HEK293 (cell line): Measurements from ENCODE around the gene LKAAEAR1.
A peak's percentile ranks its signal among the peaks of the same experiment; 100 is the strongest.

Experiments
- CTCF ChIA-PET: fragments of 350-600 bp; formaldehyde crosslinking; extraction: SDS; loops from one replicate; lab custom pipeline; 2021; ENCODE audit warnings: antibody characterized with exemption; lab: Yijun Ruan, JAX
- POLR2A ChIA-PET: fragments of 300-600 bp; formaldehyde crosslinking; extraction: SDS; loops from one replicate; lab custom pipeline; 2020; ENCODE audit warnings: antibody characterized with exemption, inconsistent platforms; lab: Yijun Ruan, JAX
- H3K27ac ChIP-seq: fragments of 200-500 bp; sonication (Bioruptor generic); 2 replicates; pipeline ENCODE4 v1.5.1; 2014; ENCODE audit warnings: low read depth, low read length, control low read depth, inconsistent platforms; ENCODE audit errors: extremely low read depth
- H3K36me3 ChIP-seq, 2 experiments: fragments of 200-500 bp in 1 of 2; sonication (Bioruptor generic) in 1 of 2; 1 replicate in 1 of 2; 2 replicates in 1 of 2; pipeline ENCODE4 v1.5.1; 2014 to 2017; ENCODE audit warnings: inconsistent platforms in 2 of 2, low read length in 2 of 2; ENCODE audit not compliant: control insufficient read depth in 2 of 2, insufficient read depth in 1 of 2
- H3K4me1 ChIP-seq: fragments of 200-500 bp; sonication (Bioruptor generic); 2 replicates; pipeline ENCODE4 v1.5.1; 2014; ENCODE audit warnings: mild to moderate bottlenecking, low read length, inconsistent platforms; ENCODE audit not compliant: control insufficient read depth, insufficient read depth
- H3K4me3 ChIP-seq: 2 replicates; pipeline ENCODE4 v1.5.1; 2011; ENCODE audit warnings: low read depth, mild to moderate bottlenecking, control low read depth, low read length, moderate library complexity
- H3K9me3 ChIP-seq: fragments of 200-500 bp; sonication (Bioruptor generic); 2 replicates; pipeline ENCODE4 v1.5.1; 2014; ENCODE audit warnings: low read depth, low read length, inconsistent platforms; ENCODE audit not compliant: control insufficient read depth, insufficient read depth
- AEBP2 ChIP-seq: fragments of 450-650 bp; formaldehyde crosslinking; IDR thresholded peaks from 2 replicates; pipeline ENCODE4 v1.5.1; 2016; ENCODE audit warnings: missing biosample characterization, missing genetic modification characterization, borderline replicate concordance
- IKZF3 ChIP-seq: fragments of 450-650 bp; IDR thresholded peaks from 2 replicates; pipeline ENCODE4 v1.5.0; 2018; ENCODE audit warnings: missing biosample characterization, mild to moderate bottlenecking, missing genetic modification characterization, moderate library complexity
- MEIS1 ChIP-seq: sonication (generic); formaldehyde crosslinking; IDR thresholded peaks from 2 replicates; pipeline ENCODE4 v1.8.1; 2022; ENCODE audit warnings: missing genetic modification reagents, mild to moderate bottlenecking, borderline replicate concordance
- MZF1 ChIP-seq: fragments of 450-650 bp; formaldehyde crosslinking; IDR thresholded peaks from 2 replicates; pipeline ENCODE4 v1.5.1; 2017; ENCODE audit warnings: missing biosample characterization, missing genetic modification characterization, borderline replicate concordance
- PRDM2 ChIP-seq: fragments of 450-650 bp; formaldehyde crosslinking; IDR thresholded peaks from 2 replicates; pipeline ENCODE4 v1.5.1; 2016; ENCODE audit warnings: missing biosample characterization, missing genetic modification characterization, borderline replicate concordance
- SCRT2 ChIP-seq: fragments of 450-650 bp; formaldehyde crosslinking; IDR thresholded peaks from 2 replicates; pipeline ENCODE4 v1.5.1; 2016; ENCODE audit warnings: missing biosample characterization, missing genetic modification characterization
- ZNF202 ChIP-seq: fragments of 450-650 bp; formaldehyde crosslinking; IDR thresholded peaks from 2 replicates; pipeline ENCODE4 v1.5.1; 2016; ENCODE audit warnings: missing biosample characterization, missing genetic modification characterization, borderline replicate concordance
- ZNF211 ChIP-seq: fragments of 450-650 bp; formaldehyde crosslinking; IDR thresholded peaks from 2 replicates; pipeline ENCODE4 v1.5.1; 2016; ENCODE audit warnings: low read depth, missing biosample characterization, missing genetic modification characterization
- ZNF341 ChIP-seq: fragments of 450-650 bp; formaldehyde crosslinking; IDR thresholded peaks from 2 replicates; pipeline ENCODE4; 2016; ENCODE audit warnings: low read depth, missing biosample characterization, missing genetic modification characterization
- ZNF629 ChIP-seq: fragments of 450-650 bp; formaldehyde crosslinking; IDR thresholded peaks from 2 replicates; pipeline ENCODE4 v1.5.1; 2017; ENCODE audit warnings: missing biosample characterization, missing genetic modification characterization
- ZNF664 ChIP-seq: fragments of 450-650 bp; formaldehyde crosslinking; IDR thresholded peaks from 2 replicates; pipeline ENCODE4 v1.5.1; 2016; ENCODE audit warnings: missing biosample characterization, missing genetic modification characterization
- ZNF791 ChIP-seq: fragments of 450-650 bp; formaldehyde crosslinking; IDR thresholded peaks from 2 replicates; pipeline ENCODE4 v1.5.1; 2016; ENCODE audit warnings: missing biosample characterization, missing genetic modification characterization
- ZNF792 ChIP-seq: fragments of 450-650 bp; formaldehyde crosslinking; IDR thresholded peaks from 2 replicates; pipeline ENCODE4 v1.5.1; 2016; ENCODE audit warnings: missing biosample characterization, missing genetic modification characterization
- ZNF843 ChIP-seq: fragments of 450-650 bp; formaldehyde crosslinking; IDR thresholded peaks from 2 replicates; pipeline ENCODE4 v1.5.1; 2016; ENCODE audit warnings: missing biosample characterization, missing genetic modification characterization
- TF ChIP-seq, protein P1 (sequence below): fragments of 450-650 bp; formaldehyde crosslinking; IDR thresholded peaks from 2 replicates; pipeline ENCODE4 v1.5.1; 2016; ENCODE audit warnings: missing biosample characterization, missing genetic modification characterization
- TF ChIP-seq, protein P2 (sequence below): fragments of 450-650 bp; formaldehyde crosslinking; conservative IDR thresholded peaks from 2 replicates; pipeline ENCODE4 v1.5.1; 2016; ENCODE audit warnings: low read depth, missing biosample characterization, missing genetic modification characterization

The LKAAEAR1 gene

DNA sequence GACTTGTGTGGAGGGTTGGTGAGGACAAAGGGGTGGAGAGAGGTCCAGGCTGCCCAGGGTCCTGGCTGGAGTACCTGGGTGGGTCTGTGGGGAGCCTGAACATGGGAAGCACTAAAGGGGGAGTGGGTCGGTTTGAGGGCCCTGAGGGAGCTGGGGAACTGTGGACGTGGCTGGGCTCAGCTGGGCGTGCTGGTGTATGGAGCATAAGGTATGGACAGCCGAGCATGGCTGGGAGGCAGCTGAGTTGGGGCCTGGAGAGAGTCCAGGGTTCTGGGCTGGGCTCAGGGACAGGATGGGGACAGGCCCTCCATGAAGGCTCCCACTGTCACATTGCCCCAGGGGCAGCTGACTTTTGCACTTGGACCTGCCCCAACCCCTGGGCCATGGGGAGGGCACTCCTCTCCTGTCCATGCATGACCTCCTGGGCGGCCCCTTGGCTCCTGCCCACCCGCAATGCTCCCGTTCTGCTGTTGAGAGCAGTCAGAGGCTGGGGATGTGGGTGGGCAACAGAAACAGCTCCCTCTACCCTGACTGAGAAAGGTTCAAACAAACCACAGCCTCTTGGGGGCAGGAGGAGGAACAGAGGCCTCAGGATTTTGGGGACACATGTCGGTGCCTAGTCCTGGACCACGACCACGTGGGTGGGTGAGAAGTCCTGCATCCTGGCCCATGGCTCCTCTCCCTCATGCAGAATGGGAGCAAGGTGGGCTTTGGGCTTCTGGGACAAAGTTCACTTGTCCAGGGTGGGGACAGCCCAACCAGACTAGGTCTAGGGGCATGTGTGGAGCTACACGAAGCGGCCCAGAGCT is 43.8 kb downstream of the LKAAEAR1 start:
- Histone ChIP-seq H3K9me3 (no peaks in the 10 kb centered on the region), H3K36me3 (no peaks in the 10 kb centered on the region), H3K4me1 (peaks cover 7% of the 10 kb centered on the region; the same call in 1 of the 2 replicates), H3K27ac (no peak overlapping the region), H3K4me3 (no peak overlapping the region)
- TF ChIP-seq ZNF341 (tag by site-specific recombination) (no peak), ZNF211 (tag by site-specific recombination) (no peak), IKZF3 (no peak), ZNF792 (tag by site-specific recombination) (no peak)
- TF ChIP-seq, protein P1, sequence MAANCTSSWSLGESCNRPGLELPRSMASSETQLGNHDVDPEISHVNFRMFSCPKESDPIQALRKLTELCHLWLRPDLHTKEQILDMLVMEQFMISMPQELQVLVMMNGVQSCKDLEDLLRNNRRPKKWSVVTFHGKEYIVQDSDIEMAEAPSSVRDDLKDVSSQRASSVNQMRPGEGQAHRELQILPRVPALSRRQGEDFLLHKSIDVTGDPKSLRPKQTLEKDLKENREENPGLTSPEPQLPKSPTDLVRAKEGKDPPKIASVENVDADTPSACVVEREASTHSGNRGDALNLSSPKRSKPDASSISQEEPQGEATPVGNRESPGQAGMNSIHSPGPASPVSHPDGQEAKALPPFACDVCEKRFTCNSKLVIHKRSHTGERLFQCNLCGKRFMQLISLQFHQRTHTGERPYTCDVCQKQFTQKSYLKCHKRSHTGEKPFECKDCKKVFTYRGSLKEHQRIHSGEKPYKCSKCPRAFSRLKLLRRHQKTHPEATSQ, result no peak
- POLR2A ChIA-PET, result interaction anchor here (1.0 to 2.9 kb wide), 2 partner anchors 10 to 22 kb away, joined by 3 to 11 read pairs; partner anchors contain the start of gene TCEA2
- CTCF ChIA-PET, result interaction anchor here (0.6 to 4.4 kb wide), 13 partner anchors 9 to 169 kb away, joined by 3 to 39 read pairs (median 7); partner anchors contain the start of genes PRPF6, SAMD10, SOX18 and TCEA2

DNA sequence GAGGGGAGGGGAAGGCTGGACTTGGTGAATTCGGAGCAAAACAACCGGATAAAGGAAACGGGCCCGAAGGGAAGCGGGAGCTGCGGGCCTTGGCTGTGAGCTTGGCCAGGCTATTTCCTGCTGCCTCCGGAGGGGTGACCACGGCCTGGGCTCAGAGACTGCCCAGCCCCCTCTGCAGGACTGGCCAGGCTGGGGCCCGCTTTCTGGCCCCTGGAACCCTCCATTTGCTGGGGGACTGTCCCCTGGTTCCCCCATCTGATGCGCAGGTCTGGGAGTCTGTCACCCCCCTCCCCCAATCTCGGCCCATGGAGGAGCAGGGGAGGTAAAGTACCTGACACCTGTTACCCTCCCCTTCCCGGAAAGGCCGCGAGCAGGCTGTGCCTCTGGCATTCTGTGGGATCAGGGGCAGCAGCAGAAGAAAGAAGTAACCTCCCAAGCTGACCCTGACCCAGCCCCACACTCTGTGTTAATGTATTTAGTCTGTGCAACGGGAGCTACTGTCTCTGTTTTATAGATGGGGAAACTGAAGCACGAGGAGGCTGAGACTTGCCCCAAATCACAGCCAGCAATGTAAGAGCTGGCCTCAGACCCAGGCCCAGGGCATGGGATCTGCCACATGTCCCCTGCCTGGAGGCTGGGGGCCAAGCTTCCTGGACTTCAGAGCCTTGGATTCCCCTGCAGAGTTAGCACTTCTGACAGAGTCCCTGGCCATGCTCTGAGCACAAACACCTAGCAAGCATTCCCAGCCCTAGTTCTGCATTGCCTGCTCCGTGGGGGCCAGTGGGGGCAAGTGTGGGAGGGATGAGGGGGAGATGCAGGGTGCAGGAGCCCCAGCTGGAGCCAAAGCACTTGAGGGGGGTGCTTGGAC is 44.7 kb downstream of the LKAAEAR1 start:
- ChIA-PET CTCF (interaction anchor here (0.6 to 4.4 kb wide), 23 partner anchors 9 to 168 kb away, joined by 3 to 39 read pairs (median 5); partner anchors contain the start of genes PRPF6, SAMD10, SOX18 and TCEA2), POLR2A (interaction anchor here (0.5 to 2.9 kb wide), 11 partner anchors 9 to 83 kb away, joined by 3 to 11 read pairs (median 4); partner anchors contain the start of genes PRPF6, TCEA2 and UCKL1)
- Histone ChIP-seq H3K4me3 (peak overlapping the region; percentile 46; the same call in 1 of the 2 replicates), H3K9me3 (no peaks in the 10 kb centered on the region), H3K4me1 (peaks cover 7% of the 10 kb centered on the region; the same call in 1 of the 2 replicates), H3K27ac (no peak overlapping the region), H3K36me3 (peaks cover 0 to 6% of the 10 kb centered on the region in 2 experiments; a peak in 1 of 3 replicates)
- TF ChIP-seq ZNF843 (tag by site-specific recombination), result no peak
- no peak for TF ChIP-seq PRDM2 (tag by site-specific recombination)
- TF ChIP-seq ZNF629 (tag by site-specific recombination), result no peak
- TF ChIP-seq ZNF202 (tag by site-specific recombination), result no peak
- TF ChIP-seq, protein P2, sequence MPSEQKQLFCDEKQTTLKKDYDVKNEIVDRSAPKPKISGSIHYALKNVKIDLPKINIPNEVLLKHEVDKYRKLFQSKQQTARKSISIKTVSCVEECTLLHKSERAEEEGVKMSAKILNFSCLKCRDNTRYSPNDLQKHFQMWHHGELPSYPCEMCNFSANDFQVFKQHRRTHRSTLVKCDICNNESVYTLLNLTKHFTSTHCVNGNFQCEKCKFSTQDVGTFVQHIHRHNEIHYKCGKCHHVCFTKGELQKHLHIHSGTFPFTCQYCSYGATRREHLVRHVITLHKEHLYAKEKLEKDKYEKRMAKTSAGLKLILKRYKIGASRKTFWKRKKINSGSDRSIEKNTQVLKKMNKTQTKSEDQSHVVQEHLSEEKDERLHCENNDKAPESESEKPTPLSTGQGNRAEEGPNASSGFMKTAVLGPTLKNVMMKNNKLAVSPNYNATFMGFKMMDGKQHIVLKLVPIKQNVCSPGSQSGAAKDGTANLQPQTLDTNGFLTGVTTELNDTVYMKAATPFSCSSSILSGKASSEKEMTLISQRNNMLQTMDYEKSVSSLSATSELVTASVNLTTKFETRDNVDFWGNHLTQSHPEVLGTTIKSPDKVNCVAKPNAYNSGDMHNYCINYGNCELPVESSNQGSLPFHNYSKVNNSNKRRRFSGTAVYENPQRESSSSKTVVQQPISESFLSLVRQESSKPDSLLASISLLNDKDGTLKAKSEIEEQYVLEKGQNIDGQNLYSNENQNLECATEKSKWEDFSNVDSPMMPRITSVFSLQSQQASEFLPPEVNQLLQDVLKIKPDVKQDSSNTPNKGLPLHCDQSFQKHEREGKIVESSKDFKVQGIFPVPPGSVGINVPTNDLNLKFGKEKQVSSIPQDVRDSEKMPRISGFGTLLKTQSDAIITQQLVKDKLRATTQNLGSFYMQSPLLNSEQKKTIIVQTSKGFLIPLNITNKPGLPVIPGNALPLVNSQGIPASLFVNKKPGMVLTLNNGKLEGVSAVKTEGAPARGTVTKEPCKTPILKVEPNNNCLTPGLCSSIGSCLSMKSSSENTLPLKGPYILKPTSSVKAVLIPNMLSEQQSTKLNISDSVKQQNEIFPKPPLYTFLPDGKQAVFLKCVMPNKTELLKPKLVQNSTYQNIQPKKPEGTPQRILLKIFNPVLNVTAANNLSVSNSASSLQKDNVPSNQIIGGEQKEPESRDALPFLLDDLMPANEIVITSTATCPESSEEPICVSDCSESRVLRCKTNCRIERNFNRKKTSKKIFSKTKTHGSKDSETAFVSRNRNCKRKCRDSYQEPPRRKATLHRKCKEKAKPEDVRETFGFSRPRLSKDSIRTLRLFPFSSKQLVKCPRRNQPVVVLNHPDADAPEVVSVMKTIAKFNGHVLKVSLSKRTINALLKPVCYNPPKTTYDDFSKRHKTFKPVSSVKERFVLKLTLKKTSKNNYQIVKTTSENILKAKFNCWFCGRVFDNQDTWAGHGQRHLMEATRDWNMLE (tag by site-specific recombination), result no peak
- no peak for TF ChIP-seq MZF1 (tag by site-specific recombination)
- peak; percentile 93 for TF ChIP-seq SCRT2 (tag by site-specific recombination)
- TF ChIP-seq AEBP2 (tag by site-specific recombination), result no peak
- no peak for TF ChIP-seq ZNF664 (tag by site-specific recombination)
- TF ChIP-seq MEIS1 (CRISPR knock-in tag), result no peak
- no peak for TF ChIP-seq ZNF791 (tag by site-specific recombination)
